IMR-90 (cell line): ENCODE measurements around the gene RNF144B. TPM values are rescaled to one million over a fixed set of nuclear protein-coding genes. Genes with fewer than 3 reads are reported as not detected.

Experiments
- ATAC-seq: fragments of 200-7000 bp; cut with Tn5 transposase; 2 replicates; pipeline ENCODE4 v1.9.1; 2020; ENCODE audit warnings: low read depth, mild to moderate bottlenecking, moderate library complexity
- BruUV-seq: library from RNA; stranded (reverse); fragments of 400-500 nt; replicated peaks from 2 replicates; lab custom pipeline; 2021; lab: Mats Ljungman, UMichigan
- CTCF ChIA-PET: fragments of 300-600 bp; formaldehyde crosslinking; extraction: SDS; loops from one replicate; lab custom pipeline; 2021; ENCODE audit warnings: antibody characterized with exemption; lab: Yijun Ruan, JAX
- POLR2A ChIA-PET: fragments of 300-600 bp; sonication (Branson Sonifier 250); formaldehyde crosslinking; loops from one replicate; lab custom pipeline; 2022; ENCODE audit warnings: antibody characterized with exemption; ENCODE audit not compliant: unreplicated experiment; lab: Charles Lee
- DNase-seq: peaks from one replicate; pipeline ENCODE4 v3.0.0; 2013
- H2AFZ ChIP-seq: replicated peaks from 2 replicates; pipeline ENCODE3; 2013; ENCODE audit warnings: low read length, mild to moderate bottlenecking; ENCODE audit not compliant: poor library complexity
- H2AK5ac ChIP-seq: 2 replicates; pipeline ENCODE4 v1.6.1; 2013; ENCODE audit warnings: low read depth, low read length, inconsistent platforms
- H2AK9ac ChIP-seq: replicated peaks from 2 replicates; pipeline ENCODE3; 2013; ENCODE audit warnings: mild to moderate bottlenecking, low read depth, low read length, moderate library complexity; ENCODE audit not compliant: poor library complexity
- H2BK120ac ChIP-seq: 2 replicates; pipeline ENCODE4 v1.6.1; 2013; ENCODE audit warnings: low read depth, low read length, inconsistent platforms
- H2BK15ac ChIP-seq: 3 replicates; pipeline ENCODE4 v1.6.1; 2013; ENCODE audit warnings: low read depth, low read length, inconsistent platforms
- H2BK20ac ChIP-seq: 2 replicates; pipeline ENCODE4 v1.6.1; 2013; ENCODE audit warnings: low read depth, mild to moderate bottlenecking, inconsistent platforms, low read length, moderate library complexity
- H2BK5ac ChIP-seq: 2 replicates; pipeline ENCODE4 v1.6.1; 2013; ENCODE audit warnings: mild to moderate bottlenecking, low read depth, low read length, inconsistent platforms; ENCODE audit not compliant: poor library complexity, severe bottlenecking
- H3K14ac ChIP-seq: replicated peaks from 2 replicates; pipeline ENCODE4 v1.6.1; 2013; ENCODE audit warnings: low read depth, low read length, inconsistent platforms
- H3K18ac ChIP-seq: 2 replicates; pipeline ENCODE4 v1.6.1; 2013; ENCODE audit warnings: low read depth, low read length, control low read depth
- H3K23ac ChIP-seq: 2 replicates; pipeline ENCODE4 v1.6.1; 2013; ENCODE audit warnings: low read depth, low read length, inconsistent platforms
- H3K27ac ChIP-seq: 2 replicates; pipeline ENCODE4 v1.5.1; 2013; ENCODE audit warnings: mild to moderate bottlenecking, control low read depth, low read length; ENCODE audit not compliant: insufficient read depth
- H3K27me3 ChIP-seq: 2 replicates; pipeline ENCODE4 v1.6.1; 2013; ENCODE audit warnings: low read length; ENCODE audit not compliant: control insufficient read depth, insufficient read depth
- H3K36me3 ChIP-seq: 2 replicates; pipeline ENCODE4 v1.6.1; 2013; ENCODE audit warnings: low read length, mixed read lengths; ENCODE audit not compliant: control insufficient read depth, insufficient read depth
- H3K4ac ChIP-seq: 2 replicates; pipeline ENCODE4 v1.6.1; 2013; ENCODE audit warnings: low read depth, low read length, inconsistent platforms
- H3K4me1 ChIP-seq: 2 replicates; pipeline ENCODE4 v1.6.1; 2013; ENCODE audit warnings: low read length, mixed read lengths; ENCODE audit not compliant: control insufficient read depth, insufficient read depth
- H3K4me2 ChIP-seq: 2 replicates; pipeline ENCODE4 v1.6.1; 2013; ENCODE audit warnings: low read depth, mild to moderate bottlenecking, control low read depth, low read length, moderate library complexity
- H3K4me3 ChIP-seq: 2 replicates; pipeline ENCODE4 v1.5.1; 2013; ENCODE audit warnings: low read depth, mild to moderate bottlenecking, control low read depth, low read length, moderate library complexity; ENCODE audit not compliant: insufficient read depth
- H3K56ac ChIP-seq: 2 replicates; pipeline ENCODE4 v1.6.1; 2013; ENCODE audit warnings: low read length, inconsistent platforms; ENCODE audit not compliant: insufficient read depth; ENCODE audit errors: extremely low read depth
- H3K79me1 ChIP-seq, 2 experiments: 2 replicates each; pipeline ENCODE4 v1.6.1; 2013; ENCODE audit warnings: low read length in 2 of 2, inconsistent platforms in 1 of 2, low read depth in 1 of 2
- H3K9ac ChIP-seq: 2 replicates; pipeline ENCODE4 v1.6.1; 2013; ENCODE audit warnings: low read depth, low read length, control low read depth
- H3K9me1 ChIP-seq: 2 replicates; pipeline ENCODE4 v1.6.1; 2013; ENCODE audit warnings: low read length, inconsistent platforms; ENCODE audit not compliant: insufficient read depth
- H3K9me3 ChIP-seq: 2 replicates; pipeline ENCODE4 v1.6.1; 2013; ENCODE audit warnings: low read length; ENCODE audit not compliant: control insufficient read depth, insufficient read depth
- H4K20me1 ChIP-seq: 2 replicates; pipeline ENCODE4 v1.6.1; 2013; ENCODE audit warnings: low read length, inconsistent platforms; ENCODE audit not compliant: insufficient read depth
- H4K5ac ChIP-seq: 2 replicates; pipeline ENCODE4 v1.6.1; 2013; ENCODE audit warnings: mild to moderate bottlenecking, low read depth, low read length, control low read depth
- H4K8ac ChIP-seq, 2 experiments: 2 replicates each; pipeline ENCODE4 v1.6.1; 2013; ENCODE audit warnings: low read depth in 2 of 2, low read length in 2 of 2, control low read depth in 1 of 2, inconsistent platforms in 1 of 2
- H4K91ac ChIP-seq: 2 replicates; pipeline ENCODE4 v1.6.1; 2013; ENCODE audit warnings: low read depth, low read length, inconsistent platforms; ENCODE audit not compliant: insufficient read depth
- BHLHE40 ChIP-seq: fragments of 150-350 bp; IDR thresholded peaks from 2 replicates; pipeline ENCODE4 v1.6.1; 2016; ENCODE audit warnings: mild to moderate bottlenecking, low read depth, low read length
- CEBPB ChIP-seq: IDR thresholded peaks from 2 replicates; pipeline ENCODE4 v1.6.1; 2012; ENCODE audit warnings: low read depth, low read length, improper control_type of control experiment
- CHD1 ChIP-seq: IDR thresholded peaks from 2 replicates; pipeline ENCODE4 v1.6.1; 2012; ENCODE audit warnings: low read depth, low read length, improper control_type of control experiment
- CTCF ChIP-seq: conservative IDR thresholded peaks from 2 replicates; pipeline ENCODE4 v1.5.1; 2012; ENCODE audit warnings: mild to moderate bottlenecking, low read depth, low read length, improper control_type of control experiment
- ELK1 ChIP-seq: fragments of 150-350 bp; IDR thresholded peaks from 2 replicates; pipeline ENCODE4 v1.6.1; 2016; ENCODE audit warnings: low read depth, mild to moderate bottlenecking, low read length, moderate library complexity, borderline replicate concordance
- FOS ChIP-seq: fragments of 150-350 bp; IDR thresholded peaks from 2 replicates; pipeline ENCODE4 v1.6.1; 2016; ENCODE audit warnings: low read depth, low read length
- MAFK ChIP-seq: IDR thresholded peaks from 2 replicates; pipeline ENCODE4 v1.6.1; 2012; ENCODE audit warnings: low read depth, low read length, improper control_type of control experiment
- MXI1 ChIP-seq: IDR thresholded peaks from 2 replicates; pipeline ENCODE4 v1.6.1; 2012; ENCODE audit warnings: low read depth, mild to moderate bottlenecking, low read length, moderate library complexity, borderline replicate concordance
- NFE2L2 ChIP-seq: fragments of 150-350 bp; IDR thresholded peaks from 2 replicates; pipeline ENCODE4 v1.6.1; 2016; ENCODE audit warnings: low read depth, mild to moderate bottlenecking, low read length
- POLR2A ChIP-seq: IDR thresholded peaks from 2 replicates; pipeline ENCODE4 v1.6.1; 2012; ENCODE audit warnings: mild to moderate bottlenecking, low read depth, low read length
- RAD21 ChIP-seq: IDR thresholded peaks from 2 replicates; pipeline ENCODE4 v1.6.1; 2012; ENCODE audit warnings: low read length, improper control_type of control experiment
- RCOR1 ChIP-seq: IDR thresholded peaks from 2 replicates; pipeline ENCODE4 v1.6.1; 2012; ENCODE audit warnings: mild to moderate bottlenecking, low read length, improper control_type of control experiment; ENCODE audit not compliant: insufficient replicate concordance
- RFX5 ChIP-seq: IDR thresholded peaks from 2 replicates; pipeline ENCODE4 v1.8.0; 2012; ENCODE audit warnings: low read depth, mild to moderate bottlenecking, low read length, moderate library complexity
- SMC3 ChIP-seq: fragments of 150-350 bp; IDR thresholded peaks from 2 replicates; pipeline ENCODE4 v1.6.1; 2016; ENCODE audit warnings: low read depth, mild to moderate bottlenecking, antibody characterized with exemption, low read length, moderate library complexity
- WGBS, 2 experiments: methylation state at CpG; one replicate each; pipeline versions ENCODE4 v1.1.5 to v1.1.7; 2013; ENCODE audit warnings: missing lambda C conversion rate in 2 of 2; ENCODE audit not compliant: insufficient read length in 1 of 2; ENCODE audit errors: extremely low coverage in 2 of 2; 5-methylcytosine and 5-hydroxymethylcytosine counted together
- dilution Hi-C: fragments of 300-500 bp; cut with HindIII; formaldehyde crosslinking; loops from one replicate; pipeline ENCODE4 v1.14.3; 2018; ENCODE audit warnings: low sequenced_read_pairs; ENCODE audit not compliant: unreplicated experiment
- in situ Hi-C: fragments of 300-500 bp; cut with MboI; formaldehyde crosslinking; loops from 3 replicates; pipeline ENCODE4 v1.14.3; 2019; ENCODE audit warnings: low sequenced_read_pairs, inconsistent platforms, mixed read lengths
- intact Hi-C: fragments of 100-400 bp; cut with micrococcal nuclease; formaldehyde crosslinking; loops from 2 replicates; pipeline ENCODE4 v1.10.0; 2022
- polyA plus RNA-seq, 3 experiments: library from polyadenylated mRNA; depleted of rRNA; stranded (reverse); fragments of >200 nt; gene quantifications; 2 replicates each; pipeline ENCODE4 v1.2.3, GENCODE V29; 2012; ENCODE audit warnings: low replicate concordance in 1 of 3
- total RNA-seq: library from RNA; depleted of rRNA; stranded (reverse); fragments of >200 nt; gene quantifications from 2 replicates; pipeline ENCODE4 v1.2.3, GENCODE V29; 2012
- TF ChIP-seq, protein P1 (sequence below): fragments of 150-350 bp; IDR thresholded peaks from 2 replicates; pipeline ENCODE4 v1.6.1; 2017; ENCODE audit warnings: mild to moderate bottlenecking, antibody characterized with exemption, low read length, low read depth

Gene RNF144B
- total and polyA plus RNA-seq, 2 of the 4 experiments (the other 2 are of a cell fraction), result 0.44 to 2.7 TPM

DNA sequence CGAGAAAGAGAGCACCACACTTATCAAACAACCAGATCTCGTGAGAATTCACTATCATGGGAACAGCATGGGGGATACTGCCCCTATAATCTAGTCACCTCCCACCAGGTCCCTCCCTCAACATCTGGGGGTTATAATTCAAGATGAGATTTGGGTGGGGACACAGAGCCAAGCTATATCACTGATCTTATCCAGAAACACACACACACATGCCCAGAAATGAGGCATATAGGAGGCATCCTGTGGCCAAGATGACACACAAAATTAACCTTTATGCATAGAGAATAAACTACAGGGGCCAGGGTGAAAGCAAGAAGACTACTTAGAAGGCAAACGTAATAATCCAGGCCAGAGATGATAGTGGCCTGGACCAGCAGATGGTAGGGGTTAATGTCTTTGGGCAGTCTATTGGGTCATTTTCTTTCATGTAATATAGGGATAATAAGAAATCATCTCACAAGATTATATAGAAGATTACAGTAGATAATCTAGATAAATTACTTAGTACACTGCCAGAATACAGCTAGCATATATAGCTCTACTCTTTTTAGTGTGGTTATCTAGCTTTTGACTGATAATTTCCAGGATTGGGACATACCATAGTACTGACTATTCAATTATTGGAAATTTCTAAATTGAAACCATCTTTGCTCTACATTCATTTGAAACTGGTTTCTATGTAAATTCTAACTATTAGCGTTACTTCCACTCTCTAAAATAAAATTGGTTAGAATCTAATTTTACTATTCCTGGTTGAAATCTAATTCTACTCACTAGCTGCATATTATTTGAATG is 20.0 kb downstream of the RNF144B start:
- no peaks in the 10 kb centered on the region for H3K79me1 ChIP-seq
- peaks cover 6% of the 10 kb centered on the region for H3K4me1 ChIP-seq
- H3K4me2 ChIP-seq, result no peak overlapping the region
- no peak for TF ChIP-seq ELK1
- TF ChIP-seq CTCF, result no peak
- TF ChIP-seq RAD21, result no peak
- TF ChIP-seq CHD1, result no peak
- no peak for TF ChIP-seq RCOR1
- no peak for TF ChIP-seq MAFK
- TF ChIP-seq, protein P1, sequence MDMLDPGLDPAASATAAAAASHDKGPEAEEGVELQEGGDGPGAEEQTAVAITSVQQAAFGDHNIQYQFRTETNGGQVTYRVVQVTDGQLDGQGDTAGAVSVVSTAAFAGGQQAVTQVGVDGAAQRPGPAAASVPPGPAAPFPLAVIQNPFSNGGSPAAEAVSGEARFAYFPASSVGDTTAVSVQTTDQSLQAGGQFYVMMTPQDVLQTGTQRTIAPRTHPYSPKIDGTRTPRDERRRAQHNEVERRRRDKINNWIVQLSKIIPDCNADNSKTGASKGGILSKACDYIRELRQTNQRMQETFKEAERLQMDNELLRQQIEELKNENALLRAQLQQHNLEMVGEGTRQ, result no peak
- TF ChIP-seq BHLHE40, result no peak
- TF ChIP-seq SMC3, result no peak
- no peak for TF ChIP-seq RFX5
- TF ChIP-seq MXI1, result no peak
- TF ChIP-seq NFE2L2, result no peak
- TF ChIP-seq CEBPB, result no peak
- no peak for TF ChIP-seq POLR2A
- TF ChIP-seq FOS, result no peak

More for the DNA sequence above, 20.0 kb downstream of the RNF144B start:
- ChIA-PET POLR2A (no interaction called here), CTCF (no interaction called here)
- H3K18ac ChIP-seq, result peak overlapping the region; percentile 27; the same call in 1 of the 2 replicates
- peak overlapping the region; percentile 98 for H2BK5ac ChIP-seq
- in situ Hi-C loops, result no loop called here
- peak overlapping the region; percentile 70; the same call in 1 of the 2 replicates for H3K14ac ChIP-seq
- ATAC-seq, result no peak
- no peaks in the 10 kb centered on the region for H4K20me1 ChIP-seq
- peak overlapping the region; percentile 15; the same call in 1 of the 2 replicates for H2AK5ac ChIP-seq
- dilution Hi-C loops, result no loop called here
- 0 out of 2 replicates have a peak, but pooled peaks cover 4% of the 10 kb centered on the region for H3K9me1 ChIP-seq
- no CpG with 5 or more reads among the region's 4 CpGs for WGBS, 2 experiments
- no peaks in the 10 kb centered on the region for H3K27me3 ChIP-seq
- peak overlapping the region; percentile 40; the same call in 1 of the 2 replicates for H2BK20ac ChIP-seq
- no peak overlapping the region for H2AFZ ChIP-seq
- no peak overlapping the region for H2AK9ac ChIP-seq
- H2BK120ac ChIP-seq, result peak overlapping the region; percentile 94
- H3K4ac ChIP-seq, result peak overlapping the region; percentile 83; the same call in 1 of the 2 replicates
- no peak overlapping the region for H4K5ac ChIP-seq
- no peak for DNase-seq
- H3K36me3 ChIP-seq, result no peaks in the 10 kb centered on the region
- H2BK15ac ChIP-seq, result no peak overlapping the region
- no peak overlapping the region for H3K56ac ChIP-seq
- H3K4me3 ChIP-seq, result no peak overlapping the region
- H3K9me3 ChIP-seq, result no peaks in the 10 kb centered on the region
- H3K9ac ChIP-seq, result no peak overlapping the region
- intact Hi-C loops, result no loop called here
- H3K23ac ChIP-seq, result no peak overlapping the region
- peak overlapping the region in 1 of 2 experiments; percentile 71; a peak in 1 of 4 replicates for H4K8ac ChIP-seq
- H3K27ac ChIP-seq, result no peak overlapping the region
- BruUV-seq, result no TSS peak
- H4K91ac ChIP-seq, result no peak overlapping the region
